ENCODE data around the gene USP24.

USP24 gene

GRCh38 chr1:55155522-55155921 is 59.6 kb downstream of the USP24 start:
- peak; percentile 65 for DNase-seq

- no peak for DNase-seq
Observed at GRCh38 chr1:55154616-55155015, 60.5 kb downstream of the USP24 start.

- no peak for DNase-seq
Observed at GRCh38 chr1:55153031-55153430, 62.1 kb downstream of the USP24 start.

- DNase-seq, result no peak
Observed at GRCh38 chr1:55150880-55151588, 64.1 kb downstream of the USP24 start.

GRCh38 chr1:55148676-55149075 is 66.5 kb downstream of the USP24 start:
- DNase-seq, result no peak

DNA sequence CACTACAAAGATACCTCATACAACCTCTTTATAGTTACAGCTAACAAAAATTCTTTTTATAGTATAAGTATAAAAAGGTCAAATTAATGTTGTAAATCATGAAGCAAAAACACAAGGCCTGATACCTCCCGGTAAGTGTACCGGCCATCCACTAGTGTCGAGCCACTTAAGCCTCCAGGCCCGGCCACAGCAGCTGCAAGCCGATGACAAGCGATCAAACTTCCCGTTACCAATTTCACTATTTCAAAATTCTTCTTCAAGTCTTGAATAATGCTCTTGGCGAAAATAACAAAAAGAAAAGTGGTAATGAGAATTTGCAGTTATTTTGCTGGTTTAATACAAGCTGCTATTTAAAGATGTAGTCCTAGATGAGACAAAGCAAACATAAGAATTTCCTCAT is 67.6 kb downstream of the USP24 start:
- DNase-seq, result no peak

DNA sequence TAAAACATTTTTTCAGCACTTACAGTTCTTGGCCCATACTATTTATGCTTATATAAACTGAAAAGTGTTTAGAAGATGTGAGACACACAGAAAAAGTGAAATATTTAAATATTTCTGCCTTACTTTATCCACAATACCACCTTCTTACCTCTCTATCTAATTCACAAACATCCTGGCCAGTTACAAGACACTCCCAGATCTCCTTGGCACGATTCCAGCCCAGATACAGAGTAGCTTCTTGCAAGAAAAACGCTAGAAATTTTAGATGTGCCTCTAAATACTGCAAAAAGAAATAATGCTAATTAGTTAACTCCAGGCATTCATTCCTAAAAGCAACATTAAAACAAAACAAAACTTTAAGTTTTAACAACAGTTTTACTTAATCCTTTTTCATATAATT is 68.4 kb downstream of the USP24 start:
- DNase-seq, result peak; percentile 90

- no peak for DNase-seq
Observed at GRCh38 chr1:55144886-55145285, 70.3 kb downstream of the USP24 start.

GRCh38 chr1:55143684-55144083 is 71.5 kb downstream of the USP24 start:
- peak; percentile 60 for DNase-seq

GRCh38 chr1:55141295-55141893 is 73.8 kb downstream of the USP24 start:
- DNase-seq, result no peak

DNA sequence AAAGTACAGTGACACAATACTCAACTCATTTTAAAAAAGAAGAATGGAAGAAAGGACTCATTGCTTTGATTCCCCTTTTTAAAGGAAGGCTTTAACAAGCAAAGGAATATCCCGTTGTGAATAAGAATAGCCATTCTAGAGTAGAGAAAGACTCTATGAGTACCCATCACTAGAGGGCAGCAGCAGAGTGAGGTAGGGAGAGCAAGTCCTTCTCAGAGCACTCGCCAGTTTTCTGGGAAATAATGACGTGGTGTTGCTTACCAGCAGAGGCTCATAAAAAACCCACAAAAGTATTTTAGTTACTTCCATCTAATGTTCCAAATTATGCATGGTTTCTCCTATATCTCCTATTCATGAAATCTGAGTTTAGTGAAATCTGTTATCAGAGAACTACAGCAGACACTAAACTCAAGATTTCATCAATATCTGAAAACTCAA is 74.6 kb downstream of the USP24 start:
- DNase-seq, result peak; percentile 95

DNA sequence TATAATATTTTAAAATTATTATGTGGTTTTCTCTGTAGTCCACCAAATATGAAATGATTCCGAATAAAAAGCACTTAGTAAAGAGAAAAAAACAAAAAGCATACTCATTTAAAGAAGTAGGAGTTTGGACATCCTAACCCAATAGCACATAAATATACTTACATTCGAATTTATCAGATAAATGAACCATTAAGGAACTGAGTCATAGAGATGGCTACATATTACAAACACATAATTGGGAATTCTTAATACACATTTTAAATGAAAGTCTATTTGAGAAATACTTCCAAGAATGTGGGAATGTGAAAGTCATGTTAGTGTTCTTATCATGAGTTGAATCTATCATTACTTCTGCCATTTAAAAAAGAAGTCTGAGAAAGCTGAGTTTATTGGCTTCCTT is 75.0 kb downstream of the USP24 start:
- DNase-seq, result no peak

DNA sequence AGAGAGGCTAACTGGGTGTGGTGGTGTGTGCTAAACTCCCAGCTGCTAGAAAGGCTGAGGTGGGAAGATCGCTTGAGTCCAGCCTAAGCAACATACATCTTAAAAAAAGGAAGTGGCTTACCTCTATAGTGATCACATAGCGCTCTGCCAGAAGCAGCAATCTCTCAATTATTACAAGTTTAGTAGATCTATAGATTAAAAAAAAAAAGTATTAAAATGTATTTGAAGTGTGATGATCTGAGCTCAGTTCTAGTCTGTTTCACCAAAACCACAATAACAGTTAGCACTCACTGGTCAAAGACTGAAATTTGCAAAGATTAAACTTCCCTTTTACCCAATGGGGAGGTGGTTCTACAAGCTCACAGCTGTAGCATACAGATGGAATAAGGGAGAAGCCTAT is 76.3 kb downstream of the USP24 start:
- peak; percentile 66 for DNase-seq

- no peak for DNase-seq
Observed at GRCh38 chr1:55134152-55134808, 80.9 kb downstream of the USP24 start.

DNA sequence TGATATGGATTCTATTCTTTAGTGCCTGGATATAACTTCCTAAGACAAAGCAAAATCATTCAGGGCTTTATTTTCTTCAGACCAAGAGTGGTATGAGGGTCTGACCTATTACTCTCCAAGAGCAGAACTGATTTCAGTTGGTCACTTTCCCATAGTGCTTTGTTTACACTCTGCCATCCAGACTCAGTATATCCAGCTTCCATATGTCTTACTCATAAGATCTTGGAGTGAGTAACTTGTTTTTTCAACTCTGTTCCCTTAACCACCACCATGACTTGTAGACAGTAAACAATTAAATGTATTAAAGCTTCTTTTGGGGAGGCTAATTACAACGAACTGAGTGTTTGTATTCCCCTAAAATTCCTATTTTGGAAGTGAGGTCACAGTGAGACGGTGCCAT is 83.4 kb downstream of the USP24 start:
- DNase-seq, result no peak

DNA sequence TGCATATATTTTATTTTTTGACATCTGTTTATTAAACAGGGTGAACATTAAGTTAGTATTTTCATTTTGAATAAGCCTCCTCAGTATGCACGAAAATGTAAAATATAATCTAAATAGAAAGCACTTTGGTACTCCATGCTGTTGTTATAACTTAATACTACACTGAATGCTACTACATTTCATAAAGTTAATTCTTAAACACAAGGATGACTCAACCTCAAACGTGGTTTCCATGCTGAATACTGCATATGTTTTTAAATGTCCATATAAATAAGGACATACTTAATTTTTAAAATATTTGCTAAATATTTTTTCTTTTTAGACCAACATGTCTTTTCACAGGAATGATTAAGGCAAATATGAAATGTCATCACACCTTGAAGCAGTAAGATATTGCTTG is 83.9 kb downstream of the USP24 start:
- no peak for DNase-seq

GRCh38 chr1:55129194-55129728 is 85.9 kb downstream of the USP24 start:
- DNase-seq, result peak; percentile 80

DNA sequence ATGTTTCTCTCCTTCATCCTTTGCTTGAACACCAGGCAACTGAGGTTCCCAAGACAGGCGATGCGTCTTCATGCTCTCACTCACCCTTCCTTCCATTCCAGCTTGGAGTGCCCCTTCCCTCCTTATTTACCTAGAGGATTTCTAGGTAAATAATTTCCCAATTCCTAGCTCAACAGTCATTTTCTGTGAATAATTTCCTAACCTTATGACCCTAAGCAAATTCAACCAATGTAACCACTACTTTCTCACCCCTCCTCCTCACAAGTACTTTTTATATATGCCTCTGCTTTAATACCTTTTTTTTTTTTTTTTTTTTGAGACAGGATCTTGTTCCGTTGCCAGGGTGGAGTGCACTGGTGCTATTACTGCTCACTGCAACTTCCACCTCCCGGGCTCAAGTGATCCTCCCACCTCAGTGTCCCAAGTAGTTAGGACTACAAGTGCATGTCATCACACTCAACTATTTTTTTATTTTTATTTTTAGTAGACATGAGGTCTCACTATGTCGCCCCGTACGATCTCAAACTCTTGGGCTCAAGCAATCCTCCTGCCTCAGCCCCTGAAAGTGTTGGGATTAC is 86.7 kb downstream of the USP24 start:
- no peak for DNase-seq

GRCh38 chr1:55127827-55128343 is 87.3 kb downstream of the USP24 start:
- DNase-seq, result peak; percentile 51

DNA sequence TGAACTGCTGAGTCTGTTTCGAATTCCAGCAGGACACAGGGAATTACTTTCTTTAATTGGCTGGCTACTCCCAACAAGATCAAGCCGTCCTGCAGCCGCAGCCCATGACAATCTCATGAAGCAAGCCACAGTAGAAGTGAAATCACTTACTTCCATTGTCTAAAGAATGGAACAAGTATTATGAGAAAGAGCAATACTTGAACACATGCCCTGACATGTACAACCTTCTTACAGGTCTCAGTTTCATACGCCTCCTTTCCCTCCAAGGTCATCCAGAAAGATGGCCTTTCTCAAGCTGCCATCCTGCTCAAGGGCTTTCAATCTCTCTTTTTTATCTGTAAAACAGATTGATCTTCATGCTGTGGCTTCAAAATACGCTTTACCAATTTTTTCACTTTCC is 90.7 kb downstream of the USP24 start:
- no peak for DNase-seq

GRCh38 chr1:55120538-55120937 is 94.6 kb downstream of the USP24 start:
- DNase-seq, result no peak

DNA sequence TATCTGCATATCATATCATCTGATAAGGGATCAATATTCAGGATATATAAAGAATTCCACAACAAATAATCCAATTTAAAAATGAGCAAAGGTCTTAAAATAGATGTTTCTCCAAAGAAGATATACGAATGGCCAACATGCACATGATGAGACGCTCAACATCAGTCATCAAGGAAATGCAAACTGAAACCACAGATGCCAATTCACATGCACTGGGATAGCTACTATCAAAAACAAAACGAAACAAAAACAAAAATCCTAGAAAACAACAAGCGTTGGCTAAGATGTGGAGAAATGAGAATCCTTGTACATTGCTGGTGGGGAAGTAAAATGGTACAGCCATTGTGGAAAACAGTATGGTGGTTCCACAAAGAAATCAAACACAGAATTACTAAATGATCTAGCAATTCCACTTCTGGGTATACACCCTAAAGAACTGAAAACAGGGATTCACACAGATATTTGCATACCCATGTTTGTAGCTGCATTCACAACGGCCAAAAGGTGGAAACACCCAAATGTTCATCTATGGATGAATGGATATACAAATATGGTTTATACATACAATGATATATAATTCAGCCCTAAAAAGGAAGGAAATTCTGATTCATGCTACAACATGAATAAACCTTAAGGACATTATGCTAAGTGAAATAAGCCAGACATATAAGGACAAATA is 96.4 kb downstream of the USP24 start:
- DNase-seq, result no peak

GRCh38 chr1:55117941-55118340 is 97.2 kb downstream of the USP24 start:
- DNase-seq, result no peak

All from hematopoietic multipotent progenitor cell treated with erythropoietin and hydrocortisone succinate and interleukin-3 and kit ligand, for 4 days (in vitro differentiated cells).